K562 (cell line): ENCODE results near the gene UBE2S. TPM values are rescaled to one million over a fixed set of nuclear protein-coding genes. Genes with fewer than 3 reads are reported as not detected.

ENCODE experiments used
- ADNP ChIP-seq: fragments of 200-800 bp; sonication (Bioruptor generic); IDR thresholded peaks from 2 replicates; pipeline ENCODE4 v1.6.1; 2016; ENCODE audit warnings: missing genetic modification characterization, missing compliant biosample characterization
- CBX3 ChIP-seq, 2 experiments: IDR thresholded peaks; 1 replicate in 1 of 2; 2 replicates in 1 of 2; pipeline ENCODE4 v1.6.1; 2012; ENCODE audit warnings: inconsistent platforms in 2 of 2, low read length in 2 of 2, borderline replicate concordance in 1 of 2, control low read depth in 1 of 2
- CHD2 ChIP-seq: IDR thresholded peaks from 2 replicates; pipeline ENCODE4 v1.6.1; 2011; ENCODE audit warnings: low read depth, low read length
- CTBP1 ChIP-seq: fragments of 450-650 bp; IDR thresholded peaks from 2 replicates; pipeline ENCODE4 v1.6.1; 2016; ENCODE audit warnings: borderline replicate concordance
- EP400 ChIP-seq: fragments of 450-650 bp; IDR thresholded peaks from 2 replicates; pipeline ENCODE4 v1.6.1; 2017; ENCODE audit warnings: antibody characterized with exemption, mild to moderate bottlenecking, moderate library complexity
- FOXA1 ChIP-seq: fragments of 450-650 bp; IDR thresholded peaks from 2 replicates; pipeline ENCODE4 v1.6.1; 2016; ENCODE audit warnings: mild to moderate bottlenecking, borderline replicate concordance
- FOXK1 ChIP-seq: sonication (generic); formaldehyde crosslinking; IDR thresholded peaks from 2 replicates; pipeline ENCODE4 v1.8.0; 2022; ENCODE audit warnings: missing genetic modification reagents, mild to moderate bottlenecking, borderline replicate concordance
- HDAC3 ChIP-seq: fragments of 450-650 bp; IDR thresholded peaks from 2 replicates; pipeline ENCODE4 v1.6.1; 2018; ENCODE audit warnings: borderline replicate concordance, mild to moderate bottlenecking, moderate library complexity; ENCODE audit not compliant: partially characterized antibody
- PCBP2 ChIP-seq: fragments of 200-400 bp; formaldehyde crosslinking; IDR thresholded peaks from 2 replicates; pipeline ENCODE4 v1.6.1; 2018; ENCODE audit warnings: low read length, low read depth, mild to moderate bottlenecking, moderate library complexity; ENCODE audit not compliant: poor library complexity, severe bottlenecking
- POLR2AphosphoS2 ChIP-seq: IDR thresholded peaks from 2 replicates; pipeline ENCODE4 v1.6.1; 2012; ENCODE audit warnings: low read length, improper control_type of control experiment
- POLR2G ChIP-seq: fragments of 200-400 bp; formaldehyde crosslinking; IDR thresholded peaks from 2 replicates; pipeline ENCODE4 v1.6.1; 2017; ENCODE audit warnings: low read depth, mild to moderate bottlenecking, antibody characterized with exemption, low read length, moderate library complexity
- SMC3 ChIP-seq: conservative IDR thresholded peaks from 2 replicates; pipeline ENCODE4 v1.6.1; 2011; ENCODE audit warnings: low read depth, low read length, improper control_type of control experiment; ENCODE audit not compliant: insufficient read depth
- SUPT5H ChIP-seq: fragments of 450-650 bp; IDR thresholded peaks from 2 replicates; pipeline ENCODE4 v1.6.1; 2016
- TAF1 ChIP-seq: IDR thresholded peaks from 2 replicates; pipeline ENCODE4 v1.6.1; 2011; ENCODE audit warnings: mild to moderate bottlenecking, low read length, moderate library complexity; ENCODE audit not compliant: insufficient read depth, control insufficient read depth, severe bottlenecking; ENCODE audit errors: extremely low read depth
- ZBTB1 ChIP-seq: sonication (generic); formaldehyde crosslinking; IDR thresholded peaks from 2 replicates; pipeline ENCODE4 v1.8.1; 2023; ENCODE audit warnings: missing genetic modification reagents, low read depth, mild to moderate bottlenecking, borderline replicate concordance
- ZNF583 ChIP-seq: fragments of 250-450 bp; sonication (Bioruptor Pico); IDR thresholded peaks from 2 replicates; pipeline ENCODE4 v1.4.0; 2020
- polyA plus RNA-seq, 8 experiments: library from polyadenylated mRNA; depleted of rRNA in 4 of 8; stranded (reverse) in 5 of 8; unstranded in 3 of 8; fragments of >200 nt; fragmentation: Nextera tagmentation in 2 of 8; fragmentation: Illumina TruSeq in 1 of 8; extraction: Ambion mirVana in 2 of 8; extraction: Trizol in 1 of 8; gene quantifications; 2 replicates each; pipeline versions ENCODE4 v1.2.1 to v1.2.3, GENCODE V29; 2011 to 2014; ENCODE audit warnings: inconsistent platforms in 1 of 8, missing spikeins in 1 of 8
- total RNA-seq, 7 experiments: library from RNA; depleted of rRNA in 6 of 7; stranded (reverse); fragments of >200 nt in 6 of 7; fragmentation: Illumina TruSeq in 2 of 7; extraction: Trizol in 2 of 7; gene quantifications; 2 replicates each; pipeline versions ENCODE4 v1.2.1 to v1.2.3, GENCODE V29; 2011 to 2021; ENCODE audit warnings: low replicate concordance in 1 of 7
- TF ChIP-seq, protein P1 (sequence below): fragments of 450-650 bp; IDR thresholded peaks from 2 replicates; pipeline ENCODE4 v1.6.1; 2017; ENCODE audit warnings: antibody characterized with exemption
- TF ChIP-seq, protein P2 (sequence below): conservative IDR thresholded peaks from 2 replicates; pipeline ENCODE4 v1.6.1; 2011; ENCODE audit warnings: low read depth, mild to moderate bottlenecking, low read length; ENCODE audit not compliant: control insufficient read depth
- TF ChIP-seq, protein P3 (sequence below): IDR thresholded peaks from 2 replicates; pipeline ENCODE4 v1.6.1; 2014; ENCODE audit warnings: antibody characterized with exemption
- TF ChIP-seq, protein P4 (sequence below): sonication (generic); formaldehyde crosslinking; IDR thresholded peaks from 2 replicates; pipeline ENCODE4 v1.8.1; 2023; ENCODE audit warnings: mild to moderate bottlenecking, missing genetic modification reagents, moderate library complexity
- TF ChIP-seq, protein P5 (sequence below): fragments of 250-450 bp; sonication (Bioruptor Pico); IDR thresholded peaks from 2 replicates; pipeline ENCODE4 v1.8.0; 2021; ENCODE audit warnings: moderate library complexity, mild to moderate bottlenecking, inconsistent platforms

Gene UBE2S
- total and polyA plus RNA-seq, 9 of the 15 experiments (the other 6 are each of a cell fraction or from before 2014, with no cell fraction given) = 1.5 to 1,305 (median 157) TPM

DNA sequence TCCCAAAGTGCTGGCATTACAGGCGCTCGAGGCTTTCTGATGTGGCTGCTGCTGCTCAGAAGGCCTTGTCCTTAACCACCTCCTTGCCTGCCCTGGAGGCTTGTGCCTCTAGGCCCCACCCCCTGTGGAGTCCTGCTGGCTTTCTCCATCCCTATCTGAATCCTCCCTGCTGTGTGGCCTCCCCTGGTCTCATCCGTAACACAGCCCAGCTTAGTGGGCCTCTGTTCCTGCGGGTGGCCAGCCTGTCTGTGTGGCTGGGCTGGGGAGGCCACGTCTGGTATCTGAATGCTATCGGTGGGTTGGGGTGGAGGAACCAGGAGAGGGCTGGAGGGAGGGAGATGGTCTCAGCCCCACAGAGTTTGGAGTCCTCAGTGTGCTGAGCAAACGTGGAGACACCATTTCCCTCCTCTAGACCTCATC lies 17.1 kb downstream of the UBE2S start (continued):
- TF ChIP-seq, protein P1, sequence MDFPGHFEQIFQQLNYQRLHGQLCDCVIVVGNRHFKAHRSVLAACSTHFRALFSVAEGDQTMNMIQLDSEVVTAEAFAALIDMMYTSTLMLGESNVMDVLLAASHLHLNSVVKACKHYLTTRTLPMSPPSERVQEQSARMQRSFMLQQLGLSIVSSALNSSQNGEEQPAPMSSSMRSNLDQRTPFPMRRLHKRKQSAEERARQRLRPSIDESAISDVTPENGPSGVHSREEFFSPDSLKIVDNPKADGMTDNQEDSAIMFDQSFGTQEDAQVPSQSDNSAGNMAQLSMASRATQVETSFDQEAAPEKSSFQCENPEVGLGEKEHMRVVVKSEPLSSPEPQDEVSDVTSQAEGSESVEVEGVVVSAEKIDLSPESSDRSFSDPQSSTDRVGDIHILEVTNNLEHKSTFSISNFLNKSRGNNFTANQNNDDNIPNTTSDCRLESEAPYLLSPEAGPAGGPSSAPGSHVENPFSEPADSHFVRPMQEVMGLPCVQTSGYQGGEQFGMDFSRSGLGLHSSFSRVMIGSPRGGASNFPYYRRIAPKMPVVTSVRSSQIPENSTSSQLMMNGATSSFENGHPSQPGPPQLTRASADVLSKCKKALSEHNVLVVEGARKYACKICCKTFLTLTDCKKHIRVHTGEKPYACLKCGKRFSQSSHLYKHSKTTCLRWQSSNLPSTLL = no peak
- peak; percentile 21; the same call in 1 of the 2 replicates for TF ChIP-seq CHD2
- TF ChIP-seq SMC3 = no peak
- TF ChIP-seq TAF1 = peak; percentile 27
- TF ChIP-seq FOXK1 (CRISPR knock-in tag) = no peak
- TF ChIP-seq ZBTB1 (CRISPR knock-in tag) = no peak
- TF ChIP-seq FOXA1 = no peak
- 0 out of 2 replicates have a peak, but pooled peaks have one; percentile 19 for TF ChIP-seq CTBP1
- TF ChIP-seq PCBP2 = no peak
- no peak for TF ChIP-seq ZNF583 (CRISPR knock-in tag)
- peak; percentile 46; the same call in 1 of the 2 replicates for TF ChIP-seq SUPT5H
- TF ChIP-seq, protein P2, sequence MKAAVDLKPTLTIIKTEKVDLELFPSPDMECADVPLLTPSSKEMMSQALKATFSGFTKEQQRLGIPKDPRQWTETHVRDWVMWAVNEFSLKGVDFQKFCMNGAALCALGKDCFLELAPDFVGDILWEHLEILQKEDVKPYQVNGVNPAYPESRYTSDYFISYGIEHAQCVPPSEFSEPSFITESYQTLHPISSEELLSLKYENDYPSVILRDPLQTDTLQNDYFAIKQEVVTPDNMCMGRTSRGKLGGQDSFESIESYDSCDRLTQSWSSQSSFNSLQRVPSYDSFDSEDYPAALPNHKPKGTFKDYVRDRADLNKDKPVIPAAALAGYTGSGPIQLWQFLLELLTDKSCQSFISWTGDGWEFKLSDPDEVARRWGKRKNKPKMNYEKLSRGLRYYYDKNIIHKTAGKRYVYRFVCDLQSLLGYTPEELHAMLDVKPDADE = 0 out of 2 replicates have a peak, but pooled peaks have one; percentile 26
- TF ChIP-seq, protein P3, sequence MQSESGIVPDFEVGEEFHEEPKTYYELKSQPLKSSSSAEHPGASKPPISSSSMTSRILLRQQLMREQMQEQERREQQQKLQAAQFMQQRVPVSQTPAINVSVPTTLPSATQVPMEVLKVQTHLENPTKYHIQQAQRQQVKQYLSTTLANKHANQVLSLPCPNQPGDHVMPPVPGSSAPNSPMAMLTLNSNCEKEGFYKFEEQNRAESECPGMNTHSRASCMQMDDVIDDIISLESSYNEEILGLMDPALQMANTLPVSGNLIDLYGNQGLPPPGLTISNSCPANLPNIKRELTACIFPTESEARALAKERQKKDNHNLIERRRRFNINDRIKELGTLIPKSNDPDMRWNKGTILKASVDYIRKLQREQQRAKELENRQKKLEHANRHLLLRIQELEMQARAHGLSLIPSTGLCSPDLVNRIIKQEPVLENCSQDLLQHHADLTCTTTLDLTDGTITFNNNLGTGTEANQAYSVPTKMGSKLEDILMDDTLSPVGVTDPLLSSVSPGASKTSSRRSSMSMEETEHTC = no peak
- no peak for TF ChIP-seq EP400
- TF ChIP-seq, protein P4, sequence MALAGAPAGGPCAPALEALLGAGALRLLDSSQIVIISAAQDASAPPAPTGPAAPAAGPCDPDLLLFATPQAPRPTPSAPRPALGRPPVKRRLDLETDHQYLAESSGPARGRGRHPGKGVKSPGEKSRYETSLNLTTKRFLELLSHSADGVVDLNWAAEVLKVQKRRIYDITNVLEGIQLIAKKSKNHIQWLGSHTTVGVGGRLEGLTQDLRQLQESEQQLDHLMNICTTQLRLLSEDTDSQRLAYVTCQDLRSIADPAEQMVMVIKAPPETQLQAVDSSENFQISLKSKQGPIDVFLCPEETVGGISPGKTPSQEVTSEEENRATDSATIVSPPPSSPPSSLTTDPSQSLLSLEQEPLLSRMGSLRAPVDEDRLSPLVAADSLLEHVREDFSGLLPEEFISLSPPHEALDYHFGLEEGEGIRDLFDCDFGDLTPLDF = no peak
- TF ChIP-seq ADNP = no peak
- 0 out of 2 replicates have a peak, but pooled peaks have one; percentile 64 for TF ChIP-seq POLR2AphosphoS2
- TF ChIP-seq CBX3 (IDR thresholded peaks at IDR 0.05; ENCODE audit: borderline replicate concordance in 1 of 2, low read length in 2 of 2) = no peak
- TF ChIP-seq, protein P5, sequence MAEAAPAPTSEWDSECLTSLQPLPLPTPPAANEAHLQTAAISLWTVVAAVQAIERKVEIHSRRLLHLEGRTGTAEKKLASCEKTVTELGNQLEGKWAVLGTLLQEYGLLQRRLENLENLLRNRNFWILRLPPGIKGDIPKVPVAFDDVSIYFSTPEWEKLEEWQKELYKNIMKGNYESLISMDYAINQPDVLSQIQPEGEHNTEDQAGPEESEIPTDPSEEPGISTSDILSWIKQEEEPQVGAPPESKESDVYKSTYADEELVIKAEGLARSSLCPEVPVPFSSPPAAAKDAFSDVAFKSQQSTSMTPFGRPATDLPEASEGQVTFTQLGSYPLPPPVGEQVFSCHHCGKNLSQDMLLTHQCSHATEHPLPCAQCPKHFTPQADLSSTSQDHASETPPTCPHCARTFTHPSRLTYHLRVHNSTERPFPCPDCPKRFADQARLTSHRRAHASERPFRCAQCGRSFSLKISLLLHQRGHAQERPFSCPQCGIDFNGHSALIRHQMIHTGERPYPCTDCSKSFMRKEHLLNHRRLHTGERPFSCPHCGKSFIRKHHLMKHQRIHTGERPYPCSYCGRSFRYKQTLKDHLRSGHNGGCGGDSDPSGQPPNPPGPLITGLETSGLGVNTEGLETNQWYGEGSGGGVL (CRISPR knock-in tag) = no peak
- TF ChIP-seq HDAC3 = no peak
- peak; percentile 70 for TF ChIP-seq POLR2G
